Endothelial cell of hepatic sinusoid (primary cell): ENCODE measurements around the gene PFN2.
"Not testable (repeated sequence)": the region's sequence is repeated elsewhere in the genome, so short reads cannot be mapped to it uniquely, and the experiment has no call there.

ENCODE experiments used
- in situ Hi-C: cut with HindIII; loops from 2 replicates; pipeline ENCODE4 v1.10.0; 2017; ENCODE audit warnings: low sequenced_read_pairs

The PFN2 gene

GRCh38 chr3:149970716-149971402 is at the start of gene PFN2:
TSS of gene PFN2 (minus strand) at chr3:149970895. CDS start at chr3:149970856, 39 bp downstream.
- in situ Hi-C loops, result no loop called here

- in situ Hi-C loops, result no loop called here
These were observed 45.2 kb upstream of the PFN2 start for GRCh38 chr3:150015901-150016300.

GRCh38 chr3:150014782-150015181 is 44.1 kb upstream of the PFN2 start:
- in situ Hi-C loops, result no loop called here

- in situ Hi-C loops, result no loop called here
These were observed 43.1 kb upstream of the PFN2 start for GRCh38 chr3:150013801-150014200.

- in situ Hi-C loops, result no loop called here
These were observed 36.1 kb upstream of the PFN2 start for GRCh38 chr3:150006794-150007193.

- in situ Hi-C loops, result no loop called here
These were observed 34.8 kb upstream of the PFN2 start for GRCh38 chr3:150005243-150006112.

- in situ Hi-C loops, result no loop called here
These were observed 29.9 kb upstream of the PFN2 start for GRCh38 chr3:150000641-150001040.

- in situ Hi-C loops, result no loop called here
These were observed 28.7 kb upstream of the PFN2 start for GRCh38 chr3:149999421-149999820.

GRCh38 chr3:149998946-149999345 is 28.3 kb upstream of the PFN2 start:
- in situ Hi-C loops, result no loop called here

- in situ Hi-C loops, result no loop called here
These were observed 21.8 kb upstream of the PFN2 start for GRCh38 chr3:149992416-149993058.

- in situ Hi-C loops, result no loop called here
These were observed 19.8 kb upstream of the PFN2 start for GRCh38 chr3:149990423-149990948.

GRCh38 chr3:149989307-149989706 is 18.6 kb upstream of the PFN2 start:
- in situ Hi-C loops, result no loop called here

- in situ Hi-C loops, result no loop called here
These were observed 12.9 kb upstream of the PFN2 start for GRCh38 chr3:149983628-149984027.

GRCh38 chr3:149983053-149983452 is 12.4 kb upstream of the PFN2 start:
- in situ Hi-C loops, result not testable (repeated sequence)

GRCh38 chr3:149981979-149982378 is 11.3 kb upstream of the PFN2 start:
- in situ Hi-C loops, result not testable (repeated sequence)

- in situ Hi-C loops, result no loop called here
These were observed 6.7 kb upstream of the PFN2 start for GRCh38 chr3:149977386-149977785.

- in situ Hi-C loops, result no loop called here
These were observed 5.2 kb upstream of the PFN2 start for GRCh38 chr3:149975919-149976318.

- in situ Hi-C loops, result no loop called here
These were observed 844 bp upstream of the PFN2 start for GRCh38 chr3:149971403-149972075.

GRCh38 chr3:149969940-149970715 is 567 bp downstream of the PFN2 start:
- in situ Hi-C loops, result no loop called here
